Measurements from ENCODE around the gene SLC4A4. TPM values are rescaled to one million over a fixed set of nuclear protein-coding genes. Genes with fewer than 3 reads are reported as not detected.

SLC4A4 gene
- total and polyA plus RNA-seq, 7 donors = 0.24 to 3.3 (median 2.0) TPM

DNA sequence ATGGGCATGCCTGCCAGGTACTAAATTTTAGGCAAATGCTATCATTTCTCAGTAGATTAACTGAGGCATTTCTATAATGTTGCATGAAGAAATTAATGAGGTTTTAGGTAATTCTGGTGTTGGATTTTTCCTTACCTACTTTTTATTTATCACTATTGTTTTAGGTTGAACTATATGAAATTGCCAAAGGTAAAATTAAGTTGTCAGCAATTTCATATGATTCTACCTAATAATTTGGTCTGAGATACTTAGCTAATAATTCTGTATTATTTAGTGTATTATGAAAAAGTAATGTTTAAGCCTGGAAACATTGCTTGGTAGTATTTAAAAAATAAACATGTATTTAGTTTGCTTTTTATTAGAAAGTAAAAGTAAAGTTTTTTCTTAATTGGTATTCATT is 22.7 kb downstream of the SLC4A4 start:
- no peak overlapping the region for H3K4me3 ChIP-seq
- DNase-seq (no peak), ATAC-seq (no peak)
- no peak overlapping the region for H3K27ac ChIP-seq
- peaks cover 7% of the 10 kb centered on the region for H3K4me1 ChIP-seq
- no peaks in the 10 kb centered on the region for H3K27me3 ChIP-seq (ENCODE audit: insufficient read depth in 3 of 3, low read length in 2 of 3)
- no peaks in the 10 kb centered on the region for H3K9me3 ChIP-seq
- no peaks in the 10 kb centered on the region for H3K36me3 ChIP-seq (ENCODE audit: insufficient read depth in 1 of 2, low read depth in 1 of 2)
- intact Hi-C loops (cut with DNase I) = no loop called here
- TF ChIP-seq, protein P1, sequence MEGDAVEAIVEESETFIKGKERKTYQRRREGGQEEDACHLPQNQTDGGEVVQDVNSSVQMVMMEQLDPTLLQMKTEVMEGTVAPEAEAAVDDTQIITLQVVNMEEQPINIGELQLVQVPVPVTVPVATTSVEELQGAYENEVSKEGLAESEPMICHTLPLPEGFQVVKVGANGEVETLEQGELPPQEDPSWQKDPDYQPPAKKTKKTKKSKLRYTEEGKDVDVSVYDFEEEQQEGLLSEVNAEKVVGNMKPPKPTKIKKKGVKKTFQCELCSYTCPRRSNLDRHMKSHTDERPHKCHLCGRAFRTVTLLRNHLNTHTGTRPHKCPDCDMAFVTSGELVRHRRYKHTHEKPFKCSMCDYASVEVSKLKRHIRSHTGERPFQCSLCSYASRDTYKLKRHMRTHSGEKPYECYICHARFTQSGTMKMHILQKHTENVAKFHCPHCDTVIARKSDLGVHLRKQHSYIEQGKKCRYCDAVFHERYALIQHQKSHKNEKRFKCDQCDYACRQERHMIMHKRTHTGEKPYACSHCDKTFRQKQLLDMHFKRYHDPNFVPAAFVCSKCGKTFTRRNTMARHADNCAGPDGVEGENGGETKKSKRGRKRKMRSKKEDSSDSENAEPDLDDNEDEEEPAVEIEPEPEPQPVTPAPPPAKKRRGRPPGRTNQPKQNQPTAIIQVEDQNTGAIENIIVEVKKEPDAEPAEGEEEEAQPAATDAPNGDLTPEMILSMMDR (IDR thresholded peaks at IDR 0.05) = no peak

DNA sequence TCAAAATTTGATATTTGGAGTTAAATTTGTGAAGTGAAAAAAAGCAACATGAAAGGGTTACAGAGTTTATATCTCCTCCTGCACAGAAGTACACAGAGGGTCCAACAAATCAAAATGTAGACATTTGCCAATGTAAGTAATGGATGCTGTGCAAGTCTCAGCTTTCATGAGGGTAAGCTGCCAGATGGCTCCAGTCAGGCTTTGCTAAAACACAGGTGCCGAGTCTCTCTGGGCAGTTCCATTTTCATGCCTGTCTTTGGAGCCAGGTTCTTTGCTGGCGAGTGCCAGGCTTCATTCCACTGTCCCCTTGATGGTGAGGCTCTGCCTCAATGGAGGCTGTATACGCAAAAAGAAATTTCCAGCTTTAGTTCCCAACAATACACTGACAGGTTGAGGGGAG is 27.9 kb downstream of the SLC4A4 start:
- DNase-seq (no peak), ATAC-seq (peak in 1 of 4 donors; percentile 42)
- H3K4me1 ChIP-seq = peaks cover 4% of the 10 kb centered on the region
- H3K9me3 ChIP-seq = no peaks in the 10 kb centered on the region
- intact Hi-C loops (cut with DNase I) = no loop called here
- H3K4me3 ChIP-seq = no peak overlapping the region
- TF ChIP-seq, protein P1 (IDR thresholded peaks at IDR 0.05) = no peak
- WGBS, 3 donors = 24 to 38% (median 29%) methylated on average over 3 of the region's 3 CpGs
- no peaks in the 10 kb centered on the region for H3K36me3 ChIP-seq (ENCODE audit: insufficient read depth in 1 of 2, low read depth in 1 of 2)
- H3K27me3 ChIP-seq (ENCODE audit: insufficient read depth in 3 of 3, low read length in 2 of 3) = no peaks in the 10 kb centered on the region
- H3K27ac ChIP-seq = no peak overlapping the region

- Histone ChIP-seq H3K27me3 (ENCODE audit: insufficient read depth in 3 of 3, low read length in 2 of 3) (no peaks in the 10 kb centered on the region), H3K36me3 (ENCODE audit: insufficient read depth in 1 of 2, low read depth in 1 of 2) (no peaks in the 10 kb centered on the region), H3K4me1 (peaks cover 4% of the 10 kb centered on the region), H3K27ac (no peak overlapping the region), H3K4me3 (no peak overlapping the region), H3K9me3 (no peaks in the 10 kb centered on the region)
- TF ChIP-seq, protein P1 (IDR thresholded peaks at IDR 0.05) = no peak
- 57 to 72% (median 58%) methylated on average over 2 of the region's 2 CpGs for WGBS, 3 donors
- intact Hi-C loops (cut with DNase I) = no loop called here
- DNase-seq = no peak
- ATAC-seq = no peak
These were observed 28.7 kb downstream of the SLC4A4 start for GRCh38 chr4:71367546-71367945.

DNA sequence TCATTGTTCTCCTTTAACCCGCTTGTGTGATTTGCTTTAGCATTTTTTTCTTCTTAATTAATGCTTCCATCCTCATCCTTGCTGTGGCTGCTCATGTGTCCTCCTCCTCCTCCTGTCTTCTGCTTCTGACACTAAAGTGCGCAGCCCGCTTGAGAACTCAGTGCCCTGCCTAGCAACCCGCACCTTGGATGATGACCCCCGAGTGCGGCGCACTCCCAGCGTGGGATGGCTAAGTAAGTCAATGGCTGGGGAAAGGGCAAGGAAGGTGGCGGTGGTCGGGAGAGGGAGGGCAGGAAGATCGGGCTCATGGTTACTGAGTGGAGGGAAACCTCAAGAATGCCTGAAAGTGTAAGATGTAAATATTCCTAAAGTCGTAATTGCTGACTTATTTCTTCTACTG is 30.1 kb downstream of the SLC4A4 start:
- intact Hi-C loops (cut with DNase I) = no loop called here

GRCh38 chr4:71369536-71369935 is 30.7 kb downstream of the SLC4A4 start:
- ATAC-seq = no peak

More for the DNA sequence above, 30.1 kb downstream of the SLC4A4 start:
- ATAC-seq = no peak
- H3K4me3 ChIP-seq = no peak overlapping the region
- peaks cover 4% of the 10 kb centered on the region for H3K4me1 ChIP-seq
- no peak for DNase-seq
- TF ChIP-seq, protein P1 (IDR thresholded peaks at IDR 0.05) = no peak
- WGBS, 3 donors = 97% methylated on average over 12 of the region's 12 CpGs
- H3K36me3 ChIP-seq (ENCODE audit: insufficient read depth in 1 of 2, low read depth in 1 of 2) = no peaks in the 10 kb centered on the region
- no peaks in the 10 kb centered on the region for H3K27me3 ChIP-seq (ENCODE audit: insufficient read depth in 3 of 3, low read length in 2 of 3)
- H3K27ac ChIP-seq = no peak overlapping the region
- H3K9me3 ChIP-seq = no peaks in the 10 kb centered on the region

More at GRCh38 chr4:71369536-71369935, 30.7 kb downstream of the SLC4A4 start:
- intact Hi-C loops (cut with DNase I) = no loop called here
- Histone ChIP-seq H3K9me3 (no peaks in the 10 kb centered on the region), H3K27ac (no peak overlapping the region), H3K4me1 (peaks cover 4% of the 10 kb centered on the region), H3K4me3 (no peak overlapping the region), H3K36me3 (ENCODE audit: insufficient read depth in 1 of 2, low read depth in 1 of 2) (no peaks in the 10 kb centered on the region), H3K27me3 (ENCODE audit: insufficient read depth in 3 of 3, low read length in 2 of 3) (no peaks in the 10 kb centered on the region)
- TF ChIP-seq, protein P1 (IDR thresholded peaks at IDR 0.05) = no peak
- DNase-seq = no peak

Data from psoas muscle (tissue), 8 donors.